GM19463 (cell line): ENCODE measurements around the gene PCED1B.

Source experiments
- ATAC-seq: cut with Tn5 transposase; IDR thresholded peaks from one replicate; pipeline ENCODE4 v1.9.1; 2021; ENCODE audit warnings: mild to moderate bottlenecking, moderate library complexity; ENCODE audit not compliant: unreplicated experiment

The PCED1B gene

DNA sequence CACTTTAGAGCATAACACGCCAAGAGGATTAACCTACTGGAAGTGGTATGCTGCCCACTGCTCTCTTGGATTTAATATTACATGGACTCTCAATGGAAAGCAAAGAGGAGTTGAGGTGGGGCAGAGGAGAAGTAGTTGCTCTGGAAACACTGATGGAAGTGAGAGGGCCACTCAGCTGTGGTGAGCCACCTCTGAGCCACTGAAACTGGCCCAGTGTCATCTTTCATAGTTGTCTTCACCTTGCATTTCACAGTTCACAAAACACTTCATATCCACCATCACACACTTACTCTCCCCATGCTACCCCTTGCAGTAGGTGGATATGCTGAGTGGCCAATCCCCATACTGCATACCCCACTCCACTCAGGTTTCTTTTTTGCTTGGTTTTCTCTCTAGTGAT lies 12.2 kb upstream of the PCED1B start:
- no peak for ATAC-seq

DNA sequence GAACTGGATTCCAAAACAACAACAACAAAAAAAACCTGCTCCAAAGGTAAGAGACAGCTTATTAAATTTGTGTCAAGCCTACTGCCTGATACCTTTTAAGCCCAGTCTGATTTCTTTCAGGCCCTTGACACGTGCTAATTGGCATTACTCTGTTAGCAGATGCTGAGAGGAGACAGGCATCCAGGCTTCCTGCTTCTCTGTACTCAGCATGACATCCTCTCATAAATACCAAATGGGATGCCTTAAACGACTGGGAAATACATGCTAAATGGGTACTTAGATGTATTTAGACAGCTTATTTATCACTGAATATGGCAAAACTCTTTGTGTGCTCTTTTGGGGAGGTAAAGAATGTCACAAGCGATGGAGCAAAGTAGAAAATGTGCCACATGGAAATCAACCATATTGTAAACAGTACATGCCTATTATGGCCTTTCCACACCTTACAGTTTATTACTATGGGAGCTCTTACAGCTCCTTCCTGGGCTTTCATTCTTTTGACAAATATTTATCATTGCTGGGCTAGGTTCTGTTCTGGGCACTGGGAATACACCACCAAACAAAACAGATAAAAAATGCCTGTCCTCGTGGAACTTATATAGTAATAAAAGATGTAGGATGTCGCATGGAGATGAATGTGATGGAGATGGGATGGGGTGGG lies 11.5 kb upstream of the PCED1B start:
- no peak for ATAC-seq

DNA sequence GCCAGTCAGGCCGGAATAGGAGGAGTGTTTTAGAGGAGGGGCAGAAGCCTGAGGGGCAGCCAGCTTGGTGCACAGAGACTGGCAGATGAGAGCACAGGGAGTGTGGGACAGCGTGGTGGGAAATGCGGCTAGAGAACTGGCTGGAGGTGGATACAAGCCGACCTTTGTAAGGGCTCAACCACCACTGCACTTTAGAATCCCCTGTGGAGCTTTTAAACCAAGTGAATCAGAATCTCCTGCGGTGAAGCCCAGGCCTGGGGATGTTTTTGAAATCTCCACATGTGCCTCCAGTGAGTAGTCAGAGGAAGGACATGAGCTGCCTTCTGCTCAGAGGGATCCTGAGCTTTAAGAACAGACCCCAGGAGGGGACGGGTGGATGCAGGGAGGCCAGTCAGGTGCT lies 10.9 kb upstream of the PCED1B start:
- ATAC-seq, result no peak

DNA sequence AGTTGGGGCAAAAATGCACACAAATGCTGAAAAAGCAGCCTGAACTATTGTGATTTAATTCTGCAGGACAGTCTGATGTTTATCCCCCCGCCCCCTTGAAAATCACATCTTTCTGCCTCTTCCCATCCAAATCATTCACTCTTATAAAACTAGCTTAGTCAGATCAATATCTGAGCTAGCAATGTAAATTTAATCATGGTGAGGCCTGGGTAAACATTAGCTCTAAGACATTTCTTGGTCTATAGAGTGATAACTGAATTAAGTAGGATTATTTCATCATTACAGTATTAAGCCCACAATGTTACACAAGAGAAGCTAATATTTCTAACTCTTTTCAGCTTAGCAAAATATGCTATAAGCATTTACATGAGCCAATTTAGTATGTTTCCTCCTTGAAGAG lies 9.1 kb upstream of the PCED1B start:
- no peak for ATAC-seq

DNA sequence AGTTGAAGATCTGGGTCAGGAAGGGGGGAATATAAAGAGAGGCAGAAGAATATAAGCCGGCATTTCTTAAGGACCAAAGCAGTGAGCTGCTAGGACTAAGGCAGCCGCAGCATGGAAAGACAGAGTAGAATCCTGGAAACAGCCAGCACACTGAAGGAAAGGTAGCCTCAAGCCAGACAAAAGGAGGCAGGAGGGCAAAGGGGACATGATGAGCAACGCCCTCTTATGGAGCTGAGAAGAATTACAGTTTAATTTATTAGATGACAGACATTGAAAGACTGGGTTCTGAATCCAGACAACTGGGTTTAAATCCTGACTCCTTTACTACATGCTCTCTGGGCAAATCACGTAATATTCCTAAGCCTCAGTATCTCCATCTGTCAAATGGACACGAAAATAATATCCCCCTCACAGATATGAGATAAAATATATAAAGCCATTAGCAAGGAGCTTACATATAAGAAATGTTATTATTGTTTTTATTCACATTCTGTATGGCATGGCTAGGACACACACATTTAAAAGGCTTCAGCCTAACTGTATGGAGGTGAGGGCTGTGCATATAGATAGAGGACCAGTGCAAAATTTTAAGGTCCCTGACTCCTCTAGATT lies 8.1 kb upstream of the PCED1B start:
- ATAC-seq, result no peak

DNA sequence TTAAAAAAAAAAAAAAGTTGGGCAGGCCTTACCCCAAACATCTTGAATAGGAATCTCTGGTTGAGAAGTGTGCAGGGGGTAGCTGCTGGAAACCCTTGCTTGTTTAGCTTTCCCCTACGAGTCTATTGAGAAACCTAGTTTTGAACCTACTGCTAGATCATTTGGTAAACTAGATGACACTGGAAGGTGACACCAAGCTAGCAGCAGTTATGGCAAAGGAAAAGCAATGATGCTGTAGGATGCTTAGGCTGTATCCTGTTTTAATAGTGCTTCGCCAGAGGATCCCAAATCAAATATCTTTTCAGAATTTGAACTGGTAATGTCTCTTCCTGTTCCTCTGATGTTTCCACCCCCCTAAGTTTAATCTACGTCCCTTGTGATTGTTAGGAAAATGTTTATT lies 5.5 kb upstream of the PCED1B start:
- ATAC-seq, result no peak

DNA sequence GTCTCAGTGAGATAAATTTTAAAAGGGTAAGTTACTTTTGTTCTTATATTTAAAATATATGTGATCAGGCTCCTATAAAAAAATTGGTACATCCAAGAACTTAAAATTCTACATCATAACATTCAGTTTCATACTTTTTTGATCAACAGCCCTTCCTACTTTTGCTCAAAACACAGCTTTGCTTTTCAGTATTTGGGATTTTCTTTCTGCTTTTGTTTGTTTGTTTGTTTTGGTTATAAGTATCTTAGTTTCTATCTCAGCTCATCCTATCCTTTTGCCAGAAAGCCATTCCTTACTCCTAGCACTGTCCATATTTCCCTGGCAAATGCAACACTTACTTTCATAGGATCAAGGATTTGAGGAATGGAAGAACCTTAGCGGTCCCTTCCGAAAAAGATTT lies 4.7 kb upstream of the PCED1B start:
- no peak for ATAC-seq

DNA sequence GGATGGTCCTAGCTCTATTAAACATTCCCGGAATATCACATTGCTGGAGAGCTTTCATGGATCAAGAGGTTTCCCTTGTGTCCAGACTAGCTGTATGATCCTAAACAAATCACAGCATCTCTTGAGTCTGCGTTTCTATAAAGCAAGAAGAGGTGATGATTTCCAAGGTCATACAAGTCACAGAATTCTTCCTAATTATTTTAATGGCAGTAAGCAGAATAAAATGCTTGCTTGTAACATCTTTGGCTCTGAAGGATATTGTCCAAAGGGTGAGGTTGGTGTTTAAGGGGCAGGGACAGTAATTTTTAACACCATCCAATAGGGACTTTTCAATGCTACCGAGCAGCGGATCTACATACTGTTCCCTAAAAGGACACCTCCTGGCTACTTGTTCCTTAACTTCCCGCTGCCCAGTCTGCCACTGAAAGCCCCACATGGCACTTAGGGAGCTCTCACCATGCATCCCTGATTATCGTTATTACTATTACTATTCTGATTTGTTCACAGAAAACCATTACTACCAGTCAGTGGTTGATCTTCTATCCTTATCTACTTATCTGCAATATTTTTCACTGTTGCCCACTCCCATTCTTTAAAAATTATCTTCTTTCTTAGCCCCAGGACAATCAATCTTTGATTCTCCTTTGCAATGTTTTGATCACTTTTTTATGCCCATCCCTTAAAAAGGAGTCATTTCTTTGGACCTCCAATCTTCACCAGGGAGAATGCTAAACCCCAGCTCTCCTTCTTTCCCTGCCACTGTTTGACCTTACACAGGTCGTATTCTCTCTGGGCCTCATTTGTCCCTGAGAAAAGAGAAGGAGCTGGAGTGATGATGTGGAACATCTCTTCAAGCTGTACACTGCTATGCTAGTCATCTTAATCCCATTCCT lies 4.0 kb upstream of the PCED1B start:
- ATAC-seq, result no peak

DNA sequence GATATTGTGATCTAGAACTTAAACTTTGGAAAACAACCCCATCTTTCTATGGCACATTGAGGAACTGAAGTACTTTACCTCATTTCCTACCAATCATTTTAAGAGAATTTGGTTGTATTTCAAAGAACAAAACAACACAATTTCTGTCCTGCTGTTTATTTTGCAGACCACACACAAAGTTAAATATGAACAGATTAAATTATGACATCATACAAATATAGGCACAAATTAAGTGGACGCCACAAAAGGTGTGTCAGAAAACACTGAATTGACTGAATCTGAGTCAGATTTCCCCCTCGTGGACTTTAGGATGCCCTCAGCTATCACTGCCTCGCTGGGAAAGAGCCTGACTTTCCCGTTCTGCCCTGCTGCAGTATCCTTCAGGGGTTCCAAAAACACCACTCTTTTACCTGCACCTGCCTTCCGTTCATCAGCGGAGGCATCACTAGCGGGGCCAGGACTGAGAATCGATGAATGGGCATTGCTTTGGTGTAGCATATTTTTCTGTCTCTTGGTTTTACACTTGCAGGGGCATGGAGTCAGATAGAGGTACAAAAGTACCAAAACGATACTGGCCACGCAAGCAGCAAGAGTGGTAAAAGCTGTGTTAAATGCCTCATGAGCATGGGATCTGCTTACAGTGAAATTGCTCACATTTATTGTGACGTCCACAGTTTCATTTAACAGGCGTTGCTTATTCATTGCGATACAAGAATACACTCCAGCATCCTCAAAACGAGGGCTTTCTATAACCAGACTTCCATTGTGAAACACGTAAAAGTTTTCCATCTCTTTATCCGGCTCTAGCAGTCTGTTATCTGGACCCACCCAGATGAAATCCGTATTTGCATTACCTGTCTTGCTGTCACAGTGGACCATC lies 2.0 kb upstream of the PCED1B start:
- ATAC-seq, result no peak

DNA sequence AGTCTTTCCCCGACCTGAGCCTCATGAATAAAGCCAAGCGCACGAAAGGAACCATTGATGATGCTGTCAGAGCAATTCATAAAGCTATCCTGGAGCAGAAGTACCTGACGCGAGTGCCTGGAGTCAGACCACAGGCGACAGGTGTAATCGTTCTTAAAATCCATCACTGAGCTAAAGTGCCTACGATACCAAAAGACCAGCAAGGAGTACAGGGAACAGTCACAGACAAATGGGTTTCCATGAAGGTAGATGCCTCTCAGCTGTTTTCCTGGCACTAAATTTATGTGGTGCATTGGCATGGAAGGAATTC lies 1.4 kb upstream of the PCED1B start:
- no peak for ATAC-seq

DNA sequence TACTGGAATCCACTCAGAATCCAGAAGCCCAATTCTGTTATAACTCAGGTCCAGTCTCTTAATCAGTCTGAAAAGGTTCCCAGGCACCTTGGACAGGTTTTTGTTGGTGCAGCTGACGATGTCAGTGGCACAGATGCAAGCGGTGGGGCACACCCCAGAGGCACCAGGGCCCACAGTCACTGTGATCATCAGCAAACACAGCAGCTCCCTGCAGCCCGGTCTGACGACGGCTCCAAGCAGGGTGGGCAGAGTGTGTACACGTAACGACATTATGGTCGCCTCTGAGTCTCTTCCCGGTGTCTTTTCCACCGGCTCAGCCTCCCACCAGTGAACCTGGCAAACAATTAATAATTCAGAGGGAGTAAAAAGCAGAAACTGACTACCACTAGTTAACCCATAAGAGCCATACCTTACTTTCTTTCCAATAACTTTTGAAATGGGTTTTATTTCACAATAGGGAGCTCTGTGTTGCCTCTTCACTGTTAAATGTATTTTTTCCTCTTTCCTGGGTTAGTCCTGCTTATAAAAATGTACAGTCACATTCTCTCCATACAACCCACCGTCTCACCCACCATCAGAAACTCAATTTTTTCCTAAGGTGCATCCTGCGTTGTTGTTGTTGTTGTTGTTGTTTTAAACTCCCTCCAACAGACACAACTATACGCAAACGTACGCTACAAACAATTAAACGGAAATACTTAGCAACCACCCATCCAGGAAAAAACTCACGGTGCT lies 521 bp upstream of the PCED1B start:
- ATAC-seq, result no peak

DNA sequence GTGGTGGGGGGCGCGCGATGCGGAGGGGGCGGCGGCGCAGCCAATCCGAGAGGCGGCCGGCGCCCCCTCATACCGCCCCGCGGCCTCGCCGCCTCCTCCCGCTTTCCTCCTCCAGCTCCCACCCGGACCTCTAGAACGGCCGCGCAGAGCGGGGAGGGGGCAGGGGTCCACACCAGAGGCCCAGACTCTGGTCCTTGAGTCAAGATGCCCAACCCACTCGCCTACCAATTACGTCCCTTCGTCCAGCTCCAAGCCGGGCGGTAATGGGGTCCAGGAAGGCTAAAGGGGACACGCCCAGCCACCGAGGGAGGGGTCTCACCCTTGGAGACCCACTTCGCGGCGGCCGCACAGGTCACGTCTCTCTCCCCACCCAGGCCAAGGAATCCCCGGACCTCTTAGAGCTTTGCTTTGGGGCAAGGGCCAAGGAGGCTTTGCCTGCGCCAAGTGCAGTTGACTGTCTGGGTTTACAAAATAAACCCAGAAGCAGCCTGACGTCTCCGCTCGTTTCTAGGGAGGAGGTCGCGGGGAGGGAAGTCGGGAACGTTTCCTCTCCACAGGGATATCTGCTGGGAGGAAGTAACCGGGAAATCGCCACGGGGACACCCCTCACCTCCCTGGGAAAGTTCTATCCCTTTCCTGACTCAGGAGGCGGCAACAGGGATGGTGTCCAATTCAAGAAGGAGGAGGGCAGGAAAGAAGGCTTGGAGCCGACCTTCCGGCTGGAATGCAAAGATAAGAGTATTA lies 732 bp downstream of the PCED1B start:
- ATAC-seq, result peak; percentile 21

DNA sequence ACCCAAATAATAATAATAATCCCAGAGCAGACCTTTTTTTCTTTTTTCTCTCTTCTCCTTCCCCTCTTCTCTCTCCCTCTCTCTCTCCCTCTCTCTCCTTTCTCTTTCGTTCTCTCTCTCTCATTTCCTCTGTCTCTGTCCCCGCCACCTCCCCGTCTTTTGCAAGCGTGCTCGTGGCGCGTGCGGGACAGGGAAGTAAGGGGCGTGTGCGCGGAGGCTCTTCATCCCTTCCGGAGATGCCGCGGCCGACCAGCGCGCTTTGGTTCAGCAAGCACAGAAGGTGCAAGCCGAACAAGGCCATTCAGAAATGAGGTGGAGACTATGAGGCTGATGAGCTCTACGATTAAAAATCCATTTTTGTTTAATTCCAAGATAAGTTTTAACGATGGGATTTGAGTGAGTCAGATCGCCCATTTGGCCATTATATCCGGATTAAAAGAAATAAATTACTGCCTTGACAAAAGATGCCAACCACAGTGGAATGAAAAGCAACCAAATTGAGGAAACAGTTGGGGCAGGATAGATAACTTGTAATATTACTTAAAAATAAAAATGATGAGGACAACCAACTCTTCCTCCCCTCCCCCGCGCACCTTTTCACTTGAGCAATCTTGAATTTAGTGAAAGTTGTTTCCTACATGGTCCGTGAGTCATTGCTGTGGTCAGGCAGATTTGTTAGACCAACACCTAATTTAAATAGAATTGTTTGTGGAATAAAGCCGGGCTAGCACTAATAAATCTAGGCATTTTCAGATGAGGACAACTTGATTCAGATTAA lies 1.5 kb downstream of the PCED1B start:
- ATAC-seq, result no peak

DNA sequence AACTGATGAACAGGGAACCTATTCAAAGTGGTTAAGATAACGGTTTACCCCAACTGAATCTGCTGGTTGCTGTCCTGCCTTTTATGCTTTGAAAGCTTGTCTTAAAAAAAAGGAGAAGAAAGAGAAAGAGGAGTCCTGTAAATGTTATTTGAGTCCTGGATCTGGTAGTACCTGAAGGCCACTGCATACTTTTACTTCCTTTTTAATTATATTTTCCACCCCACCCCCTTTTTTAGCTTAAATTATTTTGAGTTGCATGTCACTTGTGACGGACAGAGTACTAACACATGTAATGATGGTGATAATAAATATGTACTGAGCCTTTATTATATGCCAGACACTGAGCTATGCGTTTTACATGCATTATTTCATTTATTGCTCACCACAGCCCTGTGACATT lies 2.9 kb downstream of the PCED1B start:
- ATAC-seq, result no peak

DNA sequence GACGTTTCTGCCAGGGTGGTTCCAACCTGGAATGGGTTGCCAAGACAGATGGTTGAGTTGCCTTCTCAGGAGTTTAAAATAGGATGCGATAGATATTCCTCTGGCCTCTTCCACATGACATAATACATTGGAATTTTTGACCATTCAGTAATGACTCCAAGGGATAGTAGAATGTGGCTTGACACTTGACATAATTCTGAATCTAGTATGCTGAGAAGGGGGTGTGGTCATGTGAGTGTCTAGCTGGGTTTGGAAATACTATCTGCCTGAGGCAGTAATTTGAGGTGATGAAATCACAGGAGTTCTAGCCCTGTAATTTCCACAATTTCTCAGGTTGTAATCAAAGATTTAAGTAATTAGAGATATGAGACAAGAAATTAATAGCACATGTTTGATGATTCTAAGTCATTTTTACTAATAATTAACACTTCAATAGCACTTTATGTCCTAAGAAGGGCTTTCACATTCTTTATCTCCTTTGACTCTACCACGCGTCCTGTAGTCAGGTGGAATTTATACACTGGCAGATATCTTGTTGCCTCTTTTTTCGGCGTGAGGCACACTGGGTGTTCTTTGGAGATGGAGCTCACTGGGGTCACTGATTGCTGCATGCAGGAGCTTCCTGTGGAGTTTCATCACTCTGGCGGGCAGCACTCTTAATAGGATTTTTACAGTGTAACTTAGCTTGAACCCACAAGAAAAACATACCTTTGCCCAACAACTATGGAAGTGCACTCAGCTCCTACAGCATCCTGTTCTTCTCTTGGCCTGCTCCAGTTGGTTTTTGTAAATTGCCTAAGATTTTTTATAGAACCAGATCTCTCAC lies 3.6 kb downstream of the PCED1B start:
- ATAC-seq, result no peak

DNA sequence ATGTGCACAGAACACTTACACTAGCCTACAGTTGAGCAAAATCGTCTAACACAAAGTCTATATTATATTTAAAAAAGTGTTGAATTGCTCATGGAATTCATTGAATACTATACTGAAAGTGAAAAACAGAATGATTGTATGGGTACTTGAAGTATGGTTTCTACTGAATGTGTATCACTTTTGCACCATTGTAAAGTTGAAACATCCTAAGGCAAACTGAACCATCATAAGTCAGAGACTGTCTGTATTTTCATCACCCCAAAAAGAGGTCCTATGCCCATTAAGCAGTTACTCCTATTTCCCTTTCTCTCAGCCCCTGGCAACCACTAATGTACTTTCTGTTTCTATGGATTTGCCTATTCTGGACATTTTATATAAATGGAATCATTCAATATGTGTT lies 4.8 kb downstream of the PCED1B start:
- ATAC-seq, result no peak

DNA sequence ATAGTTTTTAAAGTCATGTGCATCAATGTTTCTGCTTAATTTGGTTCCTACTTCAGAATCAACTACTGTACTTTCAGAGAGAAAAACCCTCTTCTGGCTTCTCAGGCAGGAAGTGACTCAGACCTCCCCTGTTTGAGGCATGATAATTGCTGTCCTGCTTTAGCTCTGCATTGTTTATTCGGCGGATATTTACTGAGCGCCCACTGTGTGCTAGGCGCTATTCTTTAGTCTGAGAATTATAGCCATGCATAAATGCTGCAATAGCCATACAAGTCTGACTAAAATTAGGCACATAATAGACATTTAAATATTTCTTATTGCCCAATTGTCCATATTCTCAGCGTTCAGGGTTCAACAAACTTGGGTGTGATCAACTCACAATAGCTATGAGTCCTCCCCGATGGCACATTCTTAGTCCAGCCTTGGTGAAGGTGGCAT lies 6.4 kb downstream of the PCED1B start:
- ATAC-seq, result peak; percentile 76

DNA sequence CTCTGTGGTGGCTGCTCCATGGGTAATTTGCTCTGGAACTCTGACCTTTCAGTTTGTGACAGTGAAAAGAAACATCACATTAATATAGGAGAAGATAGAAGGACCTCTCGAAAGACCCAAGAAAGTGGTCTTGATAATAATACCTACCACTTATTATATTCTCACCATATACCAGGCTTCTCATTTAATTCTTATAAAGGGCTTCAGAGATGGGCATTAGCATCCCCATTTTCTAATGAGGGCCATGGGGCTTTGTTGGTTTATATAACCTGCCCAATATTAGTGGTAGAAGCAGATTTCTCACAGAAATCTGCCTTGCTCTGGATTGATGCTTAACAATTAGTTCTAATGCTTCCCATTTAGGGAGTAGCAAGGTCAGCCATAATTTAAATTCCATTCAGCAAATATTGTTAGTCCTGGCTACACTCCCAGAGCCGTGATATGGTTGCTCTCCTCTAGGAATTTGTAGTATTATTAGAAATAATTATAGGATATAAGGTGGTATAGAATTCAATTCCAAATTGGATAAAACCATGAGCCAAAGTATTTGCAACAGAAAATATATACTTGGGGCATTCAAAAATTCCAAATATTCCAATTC lies 7.8 kb downstream of the PCED1B start:
- no peak for ATAC-seq
